HEK293 (cell line): ENCODE measurements around the gene EVX1.

Source experiments
- CTCF ChIA-PET: fragments of 350-600 bp; formaldehyde crosslinking; extraction: SDS; loops from one replicate; lab custom pipeline; 2021; ENCODE audit warnings: antibody characterized with exemption; lab: Yijun Ruan, JAX
- POLR2A ChIA-PET: fragments of 300-600 bp; formaldehyde crosslinking; extraction: SDS; loops from one replicate; lab custom pipeline; 2020; ENCODE audit warnings: antibody characterized with exemption, inconsistent platforms; lab: Yijun Ruan, JAX
- H3K27ac ChIP-seq: fragments of 200-500 bp; sonication (Bioruptor generic); 2 replicates; pipeline ENCODE4 v1.5.1; 2014; ENCODE audit warnings: low read depth, low read length, control low read depth, inconsistent platforms; ENCODE audit errors: extremely low read depth
- H3K36me3 ChIP-seq, 2 experiments: fragments of 200-500 bp in 1 of 2; sonication (Bioruptor generic) in 1 of 2; 1 replicate in 1 of 2; 2 replicates in 1 of 2; pipeline ENCODE4 v1.5.1; 2014 to 2017; ENCODE audit warnings: inconsistent platforms in 2 of 2, low read length in 2 of 2; ENCODE audit not compliant: control insufficient read depth in 2 of 2, insufficient read depth in 1 of 2
- H3K4me1 ChIP-seq: fragments of 200-500 bp; sonication (Bioruptor generic); 2 replicates; pipeline ENCODE4 v1.5.1; 2014; ENCODE audit warnings: mild to moderate bottlenecking, low read length, inconsistent platforms; ENCODE audit not compliant: control insufficient read depth, insufficient read depth
- H3K4me3 ChIP-seq: 2 replicates; pipeline ENCODE4 v1.5.1; 2011; ENCODE audit warnings: low read depth, mild to moderate bottlenecking, control low read depth, low read length, moderate library complexity
- H3K9me3 ChIP-seq: fragments of 200-500 bp; sonication (Bioruptor generic); 2 replicates; pipeline ENCODE4 v1.5.1; 2014; ENCODE audit warnings: low read depth, low read length, inconsistent platforms; ENCODE audit not compliant: control insufficient read depth, insufficient read depth
- BCL11A ChIP-seq: fragments of 450-650 bp; formaldehyde crosslinking; IDR thresholded peaks from 2 replicates; pipeline ENCODE4 v1.5.1; 2016; ENCODE audit warnings: low read depth, missing biosample characterization, missing genetic modification characterization
- FEZF1 ChIP-seq: fragments of 450-650 bp; formaldehyde crosslinking; IDR thresholded peaks from 2 replicates; pipeline ENCODE4 v1.5.1; 2016; ENCODE audit warnings: missing biosample characterization, missing genetic modification characterization
- HOXC10 ChIP-seq: sonication (generic); formaldehyde crosslinking; IDR thresholded peaks from 2 replicates; pipeline ENCODE4 v1.8.1; 2023; ENCODE audit warnings: mild to moderate bottlenecking, missing genetic modification reagents
- IKZF3 ChIP-seq: fragments of 450-650 bp; IDR thresholded peaks from 2 replicates; pipeline ENCODE4 v1.5.0; 2018; ENCODE audit warnings: missing biosample characterization, mild to moderate bottlenecking, missing genetic modification characterization, moderate library complexity
- SETDB1 ChIP-seq: IDR thresholded peaks from one replicate; pipeline ENCODE4 v1.6.1; 2017; ENCODE audit warnings: mild to moderate bottlenecking, low read length, moderate library complexity, mixed read lengths; ENCODE audit not compliant: insufficient read length
- SP3 ChIP-seq: fragments of 450-650 bp; formaldehyde crosslinking; IDR thresholded peaks from 2 replicates; pipeline ENCODE4 v1.5.1; 2016; ENCODE audit warnings: missing biosample characterization, missing genetic modification characterization
- ZBTB1 ChIP-seq: fragments of 450-650 bp; formaldehyde crosslinking; IDR thresholded peaks from 2 replicates; pipeline ENCODE4 v1.5.1; 2016; ENCODE audit warnings: missing biosample characterization, missing genetic modification characterization
- ZNF16 ChIP-seq: fragments of 450-650 bp; formaldehyde crosslinking; IDR thresholded peaks from 2 replicates; pipeline ENCODE4 v1.5.1; 2016; ENCODE audit warnings: low read depth, missing biosample characterization, missing genetic modification characterization
- ZNF174 ChIP-seq: fragments of 450-650 bp; formaldehyde crosslinking; IDR thresholded peaks from 2 replicates; pipeline ENCODE4 v1.5.0; 2017; ENCODE audit warnings: missing biosample characterization, mild to moderate bottlenecking, missing genetic modification characterization
- ZNF221 ChIP-seq: fragments of 450-650 bp; formaldehyde crosslinking; IDR thresholded peaks from 2 replicates; pipeline ENCODE4 v1.5.1; 2017; ENCODE audit warnings: missing biosample characterization, missing genetic modification characterization, borderline replicate concordance
- ZNF248 ChIP-seq: fragments of 450-650 bp; formaldehyde crosslinking; IDR thresholded peaks from 2 replicates; pipeline ENCODE4 v1.5.1; 2017; ENCODE audit warnings: missing biosample characterization, missing genetic modification characterization
- ZNF610 ChIP-seq: fragments of 450-650 bp; formaldehyde crosslinking; IDR thresholded peaks from 2 replicates; pipeline ENCODE4 v1.5.1; 2016; ENCODE audit warnings: missing biosample characterization, missing genetic modification characterization, borderline replicate concordance
- ZNF623 ChIP-seq: fragments of 450-650 bp; formaldehyde crosslinking; IDR thresholded peaks from 2 replicates; pipeline ENCODE4 v1.5.1; 2016; ENCODE audit warnings: missing biosample characterization, missing genetic modification characterization
- ZNF624 ChIP-seq: fragments of 450-650 bp; formaldehyde crosslinking; IDR thresholded peaks from 2 replicates; pipeline ENCODE4 v1.5.1; 2017; ENCODE audit warnings: missing biosample characterization, missing genetic modification characterization
- ZNF677 ChIP-seq: fragments of 450-650 bp; IDR thresholded peaks from 2 replicates; pipeline ENCODE4 v1.5.0; 2018; ENCODE audit warnings: missing biosample characterization, mild to moderate bottlenecking, missing genetic modification characterization, moderate library complexity
- ZNF707 ChIP-seq: fragments of 450-650 bp; formaldehyde crosslinking; IDR thresholded peaks from 2 replicates; pipeline ENCODE4 v1.5.1; 2016; ENCODE audit warnings: missing biosample characterization, missing genetic modification characterization
- ZNF837 ChIP-seq: fragments of 450-650 bp; formaldehyde crosslinking; IDR thresholded peaks from 2 replicates; pipeline ENCODE4 v1.5.1; 2016; ENCODE audit warnings: missing biosample characterization, missing genetic modification characterization
- ZSCAN30 ChIP-seq: fragments of 450-650 bp; IDR thresholded peaks from 2 replicates; pipeline ENCODE4 v1.5.1; 2018; ENCODE audit warnings: missing biosample characterization, mild to moderate bottlenecking, missing genetic modification characterization, moderate library complexity
- TF ChIP-seq, protein P1 (sequence below): fragments of 450-650 bp; formaldehyde crosslinking; optimal IDR thresholded peaks from 2 replicates; pipeline ENCODE3; 2016; ENCODE audit warnings: missing biosample characterization, mild to moderate bottlenecking, missing genetic modification characterization
- TF ChIP-seq, protein P2 (sequence below): fragments of 450-650 bp; formaldehyde crosslinking; IDR thresholded peaks from 2 replicates; pipeline ENCODE4 v1.5.1; 2017; ENCODE audit warnings: missing biosample characterization, missing genetic modification characterization
- TF ChIP-seq, protein P3 (sequence below): fragments of 450-650 bp; formaldehyde crosslinking; IDR thresholded peaks from 2 replicates; pipeline ENCODE4 v1.5.1; 2017; ENCODE audit warnings: missing biosample characterization, missing genetic modification characterization
- TF ChIP-seq, protein P4 (sequence below): fragments of 450-650 bp; formaldehyde crosslinking; IDR thresholded peaks from 2 replicates; pipeline ENCODE4 v1.5.1; 2016; ENCODE audit warnings: missing biosample characterization, missing genetic modification characterization
- TF ChIP-seq, protein P5 (sequence below): fragments of 450-650 bp; formaldehyde crosslinking; conservative IDR thresholded peaks from 2 replicates; pipeline ENCODE4 v1.5.1; 2016; ENCODE audit warnings: low read depth, missing biosample characterization, missing genetic modification characterization

Gene EVX1

DNA sequence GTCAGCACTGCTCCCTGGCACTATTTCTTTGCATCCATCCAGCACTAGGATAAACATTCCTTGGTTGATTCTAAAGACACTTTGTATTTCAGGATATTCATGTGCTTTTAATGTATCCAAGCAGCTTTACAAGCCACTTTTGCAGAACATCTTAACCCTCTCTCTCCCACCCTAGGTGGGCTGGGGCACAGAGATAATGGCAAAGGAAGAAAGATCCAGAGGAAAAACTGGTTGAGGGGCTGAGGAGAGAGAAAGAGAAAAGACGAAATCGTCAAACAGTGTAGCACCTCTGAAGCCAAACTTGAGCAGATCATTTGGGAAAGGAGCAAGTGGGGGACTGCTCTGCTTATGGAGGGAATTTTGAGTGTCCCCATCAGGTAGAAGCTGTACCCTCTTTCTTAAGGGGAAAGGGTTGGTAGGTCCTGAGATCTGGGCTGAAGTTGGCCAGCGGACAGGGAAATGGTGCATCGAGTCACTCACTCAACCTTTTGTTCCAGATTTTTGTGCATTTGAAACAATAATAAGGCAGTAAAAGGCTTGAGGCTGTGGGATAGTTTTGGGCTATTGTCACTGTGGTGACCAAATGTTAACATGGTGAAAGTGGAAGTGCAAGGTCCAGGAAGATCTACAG is 38.5 kb upstream of the EVX1 start:
- no peaks in the 10 kb centered on the region for H3K36me3 ChIP-seq
- TF ChIP-seq BCL11A (tag by site-specific recombination) (no peak), ZBTB1 (tag by site-specific recombination) (no peak), FEZF1 (peak; percentile 33; the same call in 1 of the 2 replicates), ZNF221 (tag by site-specific recombination) (no peak)
- TF ChIP-seq, protein P1, sequence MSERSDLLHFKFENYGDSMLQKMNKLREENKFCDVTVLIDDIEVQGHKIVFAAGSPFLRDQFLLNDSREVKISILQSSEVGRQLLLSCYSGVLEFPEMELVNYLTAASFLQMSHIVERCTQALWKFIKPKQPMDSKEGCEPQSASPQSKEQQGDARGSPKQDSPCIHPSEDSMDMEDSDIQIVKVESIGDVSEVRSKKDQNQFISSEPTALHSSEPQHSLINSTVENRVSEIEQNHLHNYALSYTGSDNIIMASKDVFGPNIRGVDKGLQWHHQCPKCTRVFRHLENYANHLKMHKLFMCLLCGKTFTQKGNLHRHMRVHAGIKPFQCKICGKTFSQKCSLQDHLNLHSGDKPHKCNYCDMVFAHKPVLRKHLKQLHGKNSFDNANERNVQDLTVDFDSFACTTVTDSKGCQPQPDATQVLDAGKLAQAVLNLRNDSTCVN = no peak
- peaks cover 11% of the 10 kb centered on the region for H3K4me1 ChIP-seq
- no peaks in the 10 kb centered on the region for H3K9me3 ChIP-seq
- no peak overlapping the region for H3K27ac ChIP-seq
- POLR2A ChIA-PET = no interaction called here
- CTCF ChIA-PET = no interaction called here
- H3K4me3 ChIP-seq = no peak overlapping the region

DNA sequence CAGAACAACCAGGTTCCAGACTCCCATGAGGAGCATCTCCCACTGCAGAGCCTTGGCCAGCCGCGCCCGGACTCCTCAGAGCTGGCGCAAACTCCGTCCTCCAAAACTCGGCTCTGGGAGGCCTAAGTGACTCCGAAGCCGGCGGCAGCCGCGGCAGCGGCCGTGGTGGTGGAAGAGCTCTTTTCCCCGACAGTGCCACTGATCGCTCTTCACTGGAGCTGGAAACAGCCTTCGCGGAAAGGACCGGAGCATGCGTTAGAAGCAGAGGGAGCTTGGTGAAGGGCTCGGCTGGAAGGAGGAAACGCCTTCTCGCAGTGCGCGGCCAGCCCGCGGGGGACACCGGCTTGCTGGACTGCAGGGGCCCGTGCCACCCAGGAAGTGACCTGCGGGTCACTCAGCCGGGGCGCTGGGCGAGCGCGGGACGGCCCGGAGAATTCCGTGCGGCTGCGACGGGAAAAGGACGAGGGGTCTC is 37.7 kb upstream of the EVX1 start:
- Histone ChIP-seq H3K9me3 (no peaks in the 10 kb centered on the region), H3K36me3 (no peaks in the 10 kb centered on the region), H3K27ac (no peak overlapping the region), H3K4me1 (peaks cover 11% of the 10 kb centered on the region), H3K4me3 (no peak overlapping the region)
- ChIA-PET POLR2A (no interaction called here), CTCF (no interaction called here)
- TF ChIP-seq, protein P2, sequence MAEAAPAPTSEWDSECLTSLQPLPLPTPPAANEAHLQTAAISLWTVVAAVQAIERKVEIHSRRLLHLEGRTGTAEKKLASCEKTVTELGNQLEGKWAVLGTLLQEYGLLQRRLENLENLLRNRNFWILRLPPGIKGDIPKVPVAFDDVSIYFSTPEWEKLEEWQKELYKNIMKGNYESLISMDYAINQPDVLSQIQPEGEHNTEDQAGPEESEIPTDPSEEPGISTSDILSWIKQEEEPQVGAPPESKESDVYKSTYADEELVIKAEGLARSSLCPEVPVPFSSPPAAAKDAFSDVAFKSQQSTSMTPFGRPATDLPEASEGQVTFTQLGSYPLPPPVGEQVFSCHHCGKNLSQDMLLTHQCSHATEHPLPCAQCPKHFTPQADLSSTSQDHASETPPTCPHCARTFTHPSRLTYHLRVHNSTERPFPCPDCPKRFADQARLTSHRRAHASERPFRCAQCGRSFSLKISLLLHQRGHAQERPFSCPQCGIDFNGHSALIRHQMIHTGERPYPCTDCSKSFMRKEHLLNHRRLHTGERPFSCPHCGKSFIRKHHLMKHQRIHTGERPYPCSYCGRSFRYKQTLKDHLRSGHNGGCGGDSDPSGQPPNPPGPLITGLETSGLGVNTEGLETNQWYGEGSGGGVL (tag by site-specific recombination) = no peak
- TF ChIP-seq IKZF3 (tag by site-specific recombination) (no peak), ZNF248 (tag by site-specific recombination) (no peak), ZNF623 (tag by site-specific recombination) (no peak), ZSCAN30 (tag by site-specific recombination) (no peak), ZNF624 (no peak), ZNF16 (tag by site-specific recombination) (no peak), SETDB1 (no peak), ZNF837 (tag by site-specific recombination) (no peak), ZNF707 (no peak), ZNF610 (tag by site-specific recombination) (no peak), ZNF677 (tag by site-specific recombination) (no peak), HOXC10 (CRISPR knock-in tag) (no peak), ZNF174 (tag by site-specific recombination) (no peak), SP3 (tag by site-specific recombination) (no peak)
- TF ChIP-seq, protein P3, sequence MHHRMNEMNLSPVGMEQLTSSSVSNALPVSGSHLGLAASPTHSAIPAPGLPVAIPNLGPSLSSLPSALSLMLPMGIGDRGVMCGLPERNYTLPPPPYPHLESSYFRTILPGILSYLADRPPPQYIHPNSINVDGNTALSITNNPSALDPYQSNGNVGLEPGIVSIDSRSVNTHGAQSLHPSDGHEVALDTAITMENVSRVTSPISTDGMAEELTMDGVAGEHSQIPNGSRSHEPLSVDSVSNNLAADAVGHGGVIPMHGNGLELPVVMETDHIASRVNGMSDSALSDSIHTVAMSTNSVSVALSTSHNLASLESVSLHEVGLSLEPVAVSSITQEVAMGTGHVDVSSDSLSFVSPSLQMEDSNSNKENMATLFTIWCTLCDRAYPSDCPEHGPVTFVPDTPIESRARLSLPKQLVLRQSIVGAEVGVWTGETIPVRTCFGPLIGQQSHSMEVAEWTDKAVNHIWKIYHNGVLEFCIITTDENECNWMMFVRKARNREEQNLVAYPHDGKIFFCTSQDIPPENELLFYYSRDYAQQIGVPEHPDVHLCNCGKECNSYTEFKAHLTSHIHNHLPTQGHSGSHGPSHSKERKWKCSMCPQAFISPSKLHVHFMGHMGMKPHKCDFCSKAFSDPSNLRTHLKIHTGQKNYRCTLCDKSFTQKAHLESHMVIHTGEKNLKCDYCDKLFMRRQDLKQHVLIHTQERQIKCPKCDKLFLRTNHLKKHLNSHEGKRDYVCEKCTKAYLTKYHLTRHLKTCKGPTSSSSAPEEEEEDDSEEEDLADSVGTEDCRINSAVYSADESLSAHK (tag by site-specific recombination) = no peak
- TF ChIP-seq, protein P4, sequence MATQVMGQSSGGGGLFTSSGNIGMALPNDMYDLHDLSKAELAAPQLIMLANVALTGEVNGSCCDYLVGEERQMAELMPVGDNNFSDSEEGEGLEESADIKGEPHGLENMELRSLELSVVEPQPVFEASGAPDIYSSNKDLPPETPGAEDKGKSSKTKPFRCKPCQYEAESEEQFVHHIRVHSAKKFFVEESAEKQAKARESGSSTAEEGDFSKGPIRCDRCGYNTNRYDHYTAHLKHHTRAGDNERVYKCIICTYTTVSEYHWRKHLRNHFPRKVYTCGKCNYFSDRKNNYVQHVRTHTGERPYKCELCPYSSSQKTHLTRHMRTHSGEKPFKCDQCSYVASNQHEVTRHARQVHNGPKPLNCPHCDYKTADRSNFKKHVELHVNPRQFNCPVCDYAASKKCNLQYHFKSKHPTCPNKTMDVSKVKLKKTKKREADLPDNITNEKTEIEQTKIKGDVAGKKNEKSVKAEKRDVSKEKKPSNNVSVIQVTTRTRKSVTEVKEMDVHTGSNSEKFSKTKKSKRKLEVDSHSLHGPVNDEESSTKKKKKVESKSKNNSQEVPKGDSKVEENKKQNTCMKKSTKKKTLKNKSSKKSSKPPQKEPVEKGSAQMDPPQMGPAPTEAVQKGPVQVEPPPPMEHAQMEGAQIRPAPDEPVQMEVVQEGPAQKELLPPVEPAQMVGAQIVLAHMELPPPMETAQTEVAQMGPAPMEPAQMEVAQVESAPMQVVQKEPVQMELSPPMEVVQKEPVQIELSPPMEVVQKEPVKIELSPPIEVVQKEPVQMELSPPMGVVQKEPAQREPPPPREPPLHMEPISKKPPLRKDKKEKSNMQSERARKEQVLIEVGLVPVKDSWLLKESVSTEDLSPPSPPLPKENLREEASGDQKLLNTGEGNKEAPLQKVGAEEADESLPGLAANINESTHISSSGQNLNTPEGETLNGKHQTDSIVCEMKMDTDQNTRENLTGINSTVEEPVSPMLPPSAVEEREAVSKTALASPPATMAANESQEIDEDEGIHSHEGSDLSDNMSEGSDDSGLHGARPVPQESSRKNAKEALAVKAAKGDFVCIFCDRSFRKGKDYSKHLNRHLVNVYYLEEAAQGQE (tag by site-specific recombination) = no peak
- TF ChIP-seq, protein P5, sequence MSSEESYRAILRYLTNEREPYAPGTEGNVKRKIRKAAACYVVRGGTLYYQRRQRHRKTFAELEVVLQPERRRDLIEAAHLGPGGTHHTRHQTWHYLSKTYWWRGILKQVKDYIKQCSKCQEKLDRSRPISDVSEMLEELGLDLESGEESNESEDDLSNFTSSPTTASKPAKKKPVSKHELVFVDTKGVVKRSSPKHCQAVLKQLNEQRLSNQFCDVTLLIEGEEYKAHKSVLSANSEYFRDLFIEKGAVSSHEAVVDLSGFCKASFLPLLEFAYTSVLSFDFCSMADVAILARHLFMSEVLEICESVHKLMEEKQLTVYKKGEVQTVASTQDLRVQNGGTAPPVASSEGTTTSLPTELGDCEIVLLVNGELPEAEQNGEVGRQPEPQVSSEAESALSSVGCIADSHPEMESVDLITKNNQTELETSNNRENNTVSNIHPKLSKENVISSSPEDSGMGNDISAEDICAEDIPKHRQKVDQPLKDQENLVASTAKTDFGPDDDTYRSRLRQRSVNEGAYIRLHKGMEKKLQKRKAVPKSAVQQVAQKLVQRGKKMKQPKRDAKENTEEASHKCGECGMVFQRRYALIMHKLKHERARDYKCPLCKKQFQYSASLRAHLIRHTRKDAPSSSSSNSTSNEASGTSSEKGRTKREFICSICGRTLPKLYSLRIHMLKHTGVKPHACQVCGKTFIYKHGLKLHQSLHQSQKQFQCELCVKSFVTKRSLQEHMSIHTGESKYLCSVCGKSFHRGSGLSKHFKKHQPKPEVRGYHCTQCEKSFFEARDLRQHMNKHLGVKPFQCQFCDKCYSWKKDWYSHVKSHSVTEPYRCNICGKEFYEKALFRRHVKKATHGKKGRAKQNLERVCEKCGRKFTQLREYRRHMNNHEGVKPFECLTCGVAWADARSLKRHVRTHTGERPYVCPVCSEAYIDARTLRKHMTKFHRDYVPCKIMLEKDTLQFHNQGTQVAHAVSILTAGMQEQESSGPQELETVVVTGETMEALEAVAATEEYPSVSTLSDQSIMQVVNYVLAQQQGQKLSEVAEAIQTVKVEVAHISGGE (tag by site-specific recombination) = no peak
